SHP77 (cell line): Measurements from ENCODE around the gene SPRTN.
A peak's percentile ranks its signal among the peaks of the same experiment; 100 is the strongest.
"Not testable (repeated sequence)": the region's sequence is repeated elsewhere in the genome, so short reads cannot be mapped to it uniquely, and the experiment has no call there.

Experiments used
- DNase-seq, 2 experiments: peaks; one replicate each; lab custom pipeline; 2025; lab: John Stamatoyannopoulos, UW

SPRTN gene

GRCh38 chr1:231335663-231336602 is 2.2 kb upstream of the SPRTN start:
- no peak for DNase-seq

DNA sequence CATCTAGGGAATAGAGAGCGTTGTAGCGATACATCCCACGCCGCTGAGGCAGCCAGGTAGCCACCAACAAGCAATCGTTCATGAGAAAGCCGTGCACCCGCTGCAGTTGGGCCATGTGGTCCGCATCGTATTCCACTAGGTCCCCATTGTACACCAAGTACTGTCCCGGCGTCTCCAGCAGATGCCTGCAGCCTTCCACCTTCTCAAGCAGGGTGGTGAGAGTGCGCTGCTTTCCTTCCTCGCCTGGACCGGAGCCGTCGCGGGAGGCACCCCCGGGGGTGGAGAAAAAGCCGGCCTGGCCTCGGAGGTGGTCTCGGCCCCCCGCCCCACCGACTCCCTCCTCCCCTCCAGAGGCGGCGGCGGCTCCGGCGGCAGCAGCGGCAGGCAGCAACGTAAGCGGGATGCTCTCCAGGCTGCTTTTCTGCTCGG is 1.0 kb upstream of the SPRTN start:
- no peak for DNase-seq

DNA sequence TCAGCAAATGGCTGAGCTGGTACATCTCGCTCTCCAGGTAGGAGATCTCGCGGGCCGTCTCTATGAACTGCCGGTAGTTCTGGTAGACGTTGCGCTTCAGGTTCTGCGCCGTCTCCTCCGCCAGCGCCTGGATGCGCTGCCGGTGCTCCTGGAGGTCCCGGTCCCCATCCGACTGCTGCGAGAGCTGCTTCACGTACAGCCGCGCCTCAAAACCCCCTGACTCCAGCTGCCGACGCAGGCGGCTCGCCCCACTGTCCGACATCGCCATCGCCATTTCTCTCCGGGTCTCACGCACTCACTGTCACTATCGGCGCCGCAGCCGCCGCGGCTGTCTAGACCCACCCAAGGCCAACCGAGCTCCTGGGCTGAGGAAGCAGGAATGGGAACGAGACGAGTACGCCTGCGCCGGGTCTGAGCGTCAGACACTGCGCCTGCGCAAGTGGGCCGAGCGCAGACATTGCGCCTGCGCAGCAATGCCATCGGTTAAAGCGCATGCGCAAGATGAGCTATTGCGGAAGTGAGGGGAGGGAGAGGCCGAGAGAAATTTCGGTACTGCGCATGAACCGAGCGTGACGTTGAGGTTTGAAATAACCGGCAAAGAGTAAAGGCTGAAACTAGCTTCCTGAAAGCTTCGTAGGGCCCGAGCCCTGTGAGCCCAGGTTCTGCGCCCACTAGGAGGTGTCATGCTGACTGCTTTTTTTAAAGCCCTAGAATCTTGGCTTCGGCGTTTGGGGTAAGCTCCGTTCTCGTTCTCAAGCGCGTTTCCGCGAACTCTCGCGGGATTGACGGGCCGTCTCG is 422 bp upstream of the SPRTN start, which contains the start of gene EXOC8:
Gene EXOC8, minus strand, starts transcription at position 381 of the 798 bp plus-strand sequence. Its CDS starts 107 bp downstream, at position 274.
- peak; percentile 91 to 95 for DNase-seq

GRCh38 chr1:231340328-231341013 is 2.4 kb downstream of the SPRTN start:
- no peak for DNase-seq

DNA sequence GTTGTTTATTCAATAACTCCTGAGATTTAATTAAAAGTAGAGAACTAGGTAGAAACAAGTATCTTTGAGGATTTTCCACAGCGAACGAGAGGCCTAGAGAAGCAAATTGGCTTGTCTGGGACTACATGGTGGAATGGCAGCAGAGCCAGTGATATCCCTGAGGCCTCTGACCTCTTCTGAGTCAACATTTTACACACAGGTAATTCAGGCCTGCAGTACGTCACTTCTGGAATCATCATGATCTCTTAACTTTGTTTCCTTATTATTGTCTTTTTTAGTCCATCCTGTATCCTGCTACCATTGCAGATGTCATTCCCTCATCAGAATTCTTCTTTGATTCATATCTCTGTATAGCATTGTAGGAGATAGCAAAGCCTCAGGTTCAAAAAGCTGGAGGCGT is 9.9 kb downstream of the SPRTN start:
- DNase-seq = no peak

GRCh38 chr1:231348442-231348841 is 10.3 kb downstream of the SPRTN start:
- DNase-seq = no peak

DNA sequence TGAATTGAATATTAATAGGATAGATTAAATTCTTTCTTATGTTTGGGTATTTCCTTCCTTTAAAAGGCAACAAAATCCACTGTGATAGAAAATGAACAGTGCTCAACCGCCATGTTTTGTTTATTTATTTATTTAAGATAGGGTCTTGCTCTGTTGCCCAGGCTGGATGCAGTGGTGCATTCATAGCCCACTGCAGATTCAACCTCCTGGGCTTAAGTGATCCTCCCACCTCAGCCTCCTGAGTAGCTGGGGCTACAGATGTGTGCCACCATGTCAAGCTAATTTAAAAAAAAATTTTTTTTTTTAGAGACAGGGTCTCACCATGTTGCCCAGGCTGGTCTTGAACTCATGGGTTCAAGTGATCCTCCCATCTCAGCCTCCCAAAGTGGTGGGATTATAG is 10.8 kb downstream of the SPRTN start:
- DNase-seq = not testable (repeated sequence)

DNA sequence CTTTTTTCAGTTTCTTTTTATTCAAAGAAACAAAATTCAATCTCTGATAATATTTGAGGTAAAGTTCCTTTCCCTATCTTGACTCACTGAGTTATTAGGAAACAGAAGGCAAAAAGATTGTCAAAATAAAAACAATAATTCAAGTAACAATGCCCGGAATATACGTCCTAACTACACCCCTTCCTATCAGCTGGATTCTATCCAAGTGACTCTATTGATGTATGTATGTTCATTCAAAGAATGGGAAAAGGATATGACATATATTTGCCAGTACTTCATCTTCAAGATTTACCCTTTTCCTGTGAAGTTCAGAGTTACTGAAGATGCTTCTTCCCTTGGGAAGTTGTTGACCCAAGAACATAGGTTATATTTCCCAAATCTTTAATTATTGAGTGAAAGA is 13.7 kb downstream of the SPRTN start:
- no peak for DNase-seq

DNA sequence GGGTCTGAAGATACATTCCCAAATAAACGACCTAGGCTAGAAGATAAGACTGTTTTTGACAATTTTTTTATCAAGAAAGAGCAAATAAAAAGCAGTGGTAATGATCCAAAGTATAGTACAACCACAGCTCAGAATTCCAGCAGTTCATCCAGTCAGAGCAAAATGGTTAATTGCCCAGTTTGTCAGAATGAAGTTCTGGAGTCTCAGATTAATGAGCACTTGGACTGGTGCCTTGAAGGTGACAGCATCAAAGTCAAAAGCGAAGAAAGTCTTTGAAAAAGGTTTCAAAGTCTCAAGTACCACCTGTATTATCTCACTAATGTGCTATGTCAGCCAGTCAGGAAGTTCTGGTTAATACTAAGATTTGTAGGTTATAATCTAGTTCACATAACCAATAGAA is 15.0 kb downstream of the SPRTN start:
- no peak for DNase-seq

- DNase-seq = no peak
Observed at GRCh38 chr1:231354330-231355020, 16.4 kb downstream of the SPRTN start.

GRCh38 chr1:231355171-231355570 is 17.1 kb downstream of the SPRTN start:
- DNase-seq = no peak

DNA sequence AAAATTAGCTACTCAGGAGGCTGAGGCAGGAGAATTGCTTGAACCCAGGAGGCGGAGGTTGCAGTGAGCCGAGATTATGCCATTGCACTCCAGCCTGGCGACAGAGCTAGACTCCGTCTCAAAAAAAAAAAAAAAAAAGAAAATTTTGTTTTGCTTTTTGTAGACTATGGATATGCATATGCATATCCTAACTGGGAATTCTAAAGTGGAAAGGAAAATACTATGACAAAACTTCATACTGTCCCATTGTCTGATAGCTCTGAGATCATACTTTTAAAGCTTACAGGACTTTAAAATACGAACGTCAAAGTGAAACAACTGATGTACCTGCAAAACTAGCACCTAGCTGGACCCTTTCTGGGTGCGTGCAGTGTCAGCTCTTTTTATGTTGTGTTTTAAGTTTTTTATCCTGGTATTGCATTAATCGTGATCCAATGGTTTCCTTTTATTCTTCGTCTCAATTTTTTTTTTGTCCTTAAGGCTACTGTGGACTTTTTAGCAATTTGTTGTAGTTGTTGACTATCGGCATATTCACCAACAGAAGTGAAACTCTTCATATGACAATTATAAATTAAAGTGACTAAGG is 19.2 kb downstream of the SPRTN start:
- no peak for DNase-seq

DNA sequence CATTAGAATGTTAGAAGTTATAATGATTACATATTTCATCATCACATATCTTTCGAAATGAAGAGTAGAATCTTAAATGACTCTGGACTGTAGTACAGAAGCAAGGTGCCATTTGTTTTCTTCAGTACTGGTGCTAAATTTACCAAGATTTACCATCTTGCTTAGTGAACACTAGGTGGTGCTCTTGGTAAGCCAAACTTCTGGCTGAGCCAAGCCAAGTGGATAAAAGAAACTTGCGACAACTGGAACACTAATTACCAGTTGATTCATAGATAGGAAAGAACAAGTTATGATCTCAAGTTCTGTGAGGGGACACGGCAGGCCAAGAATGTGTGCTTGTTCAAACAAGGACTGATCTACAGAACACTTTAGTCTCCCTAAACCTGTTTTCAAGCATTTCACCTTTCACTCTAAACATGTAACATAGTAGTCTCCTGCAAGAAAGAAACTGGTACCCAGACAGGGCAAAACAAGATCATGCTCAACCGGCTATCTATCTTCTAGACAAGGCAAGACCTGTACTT is 19.8 kb downstream of the SPRTN start:
- DNase-seq = peak; percentile 20 to 46

DNA sequence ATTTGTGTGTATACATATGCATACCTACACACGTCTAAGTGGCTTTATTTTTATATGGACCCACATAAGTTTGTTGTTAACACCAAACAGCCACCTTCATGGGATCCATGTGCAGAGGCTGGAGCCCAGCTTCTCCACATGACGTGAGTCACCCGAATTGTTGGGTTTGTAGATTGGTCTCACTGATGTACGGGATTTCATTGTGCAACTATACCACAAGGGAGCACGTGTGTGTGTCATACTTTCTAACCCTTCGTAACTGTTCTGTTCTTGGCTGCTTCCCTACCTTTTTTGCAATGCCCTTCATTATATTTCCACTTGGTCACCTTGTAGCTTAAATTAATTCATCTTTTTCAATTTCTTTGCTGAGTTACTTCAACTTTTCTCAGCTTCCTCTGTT is 21.0 kb downstream of the SPRTN start:
- DNase-seq = no peak

- DNase-seq = no peak
Observed at GRCh38 chr1:231362325-231362724, 24.2 kb downstream of the SPRTN start.

- DNase-seq = no peak
Observed at GRCh38 chr1:231363624-231364023, 25.5 kb downstream of the SPRTN start.

DNA sequence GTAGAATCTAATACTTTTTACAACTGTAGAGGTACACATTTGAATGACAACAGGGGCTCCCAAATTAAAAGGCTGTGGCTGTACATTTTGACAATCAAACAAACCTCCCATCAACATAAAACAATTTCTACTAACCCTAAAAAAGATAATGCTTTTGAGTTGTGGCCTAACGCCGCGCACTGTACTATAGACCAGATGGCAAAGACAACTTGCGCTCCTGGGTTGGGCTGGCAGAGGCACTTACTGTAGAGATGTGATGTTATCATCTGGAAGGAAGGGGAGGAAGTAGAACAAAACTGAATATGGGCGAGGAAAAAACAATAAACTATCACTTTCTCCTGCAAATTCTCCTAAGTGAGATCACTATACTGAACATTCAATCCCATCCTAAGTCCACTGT is 26.1 kb downstream of the SPRTN start:
- no peak for DNase-seq

- no peak for DNase-seq
Observed at GRCh38 chr1:231369282-231369681, 31.2 kb downstream of the SPRTN start.

- no peak for DNase-seq
Observed at GRCh38 chr1:231372501-231372900, 34.4 kb downstream of the SPRTN start.

DNA sequence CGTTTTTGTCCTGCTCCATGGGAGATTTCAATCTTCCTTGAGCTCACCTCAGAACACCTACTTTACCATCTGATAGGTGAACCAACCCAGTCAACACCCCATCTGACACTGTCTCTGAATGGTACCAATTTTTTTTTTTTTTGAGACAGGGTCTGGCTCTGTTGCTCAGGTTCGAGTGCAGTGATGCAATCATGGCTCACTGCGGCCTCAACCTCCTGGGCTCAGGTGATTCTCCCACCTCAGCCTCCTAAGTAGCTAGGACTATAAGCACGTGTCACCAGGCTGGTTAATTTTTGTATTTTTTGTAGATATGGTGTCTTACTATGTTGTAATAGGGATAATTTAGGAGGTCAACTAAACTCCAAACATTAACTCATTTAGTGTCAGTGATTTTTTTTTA is 36.3 kb downstream of the SPRTN start:
- no peak for DNase-seq

DNA sequence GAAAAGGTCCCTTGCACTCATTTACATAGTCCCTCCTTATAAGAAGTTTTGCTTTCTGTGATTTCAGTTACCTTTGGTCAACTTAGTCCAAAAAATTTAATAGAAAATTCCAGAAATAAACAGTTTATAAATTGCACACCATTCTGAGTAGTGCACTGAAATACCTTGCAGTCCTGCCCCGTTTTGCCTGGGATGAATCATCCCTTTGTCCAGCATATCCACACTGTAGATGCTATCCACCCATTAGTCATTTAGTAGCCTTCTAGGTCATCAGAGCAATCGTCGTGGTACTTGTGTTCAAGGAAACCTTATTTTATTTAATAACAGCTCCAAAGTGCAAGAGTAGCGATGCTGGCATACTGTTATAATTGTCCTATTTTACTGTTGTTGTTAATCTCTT is 38.0 kb downstream of the SPRTN start:
- DNase-seq = no peak
